DND-41 (cell line): Measurements from ENCODE around the gene CCT7.

Source experiments
- ATAC-seq: fragments of 200-7000 bp; cut with Tn5 transposase; 3 replicates; pipeline ENCODE4 v1.9.1; 2021; ENCODE audit warnings: low read depth; ENCODE audit not compliant: insufficient read depth
- DNase-seq: peaks from one replicate; pipeline ENCODE4 v3.0.0-alpha.2; 2020
- H2AFZ ChIP-seq: 2 replicates; pipeline ENCODE4 v1.6.0; 2012; ENCODE audit warnings: low read depth, low read length
- H3K27ac ChIP-seq: 2 replicates; pipeline ENCODE4 v1.5.1; 2012; ENCODE audit warnings: low read length, inconsistent platforms
- H3K27me3 ChIP-seq: fragments of 200-600 bp; sonication (generic); 2 replicates; pipeline ENCODE4 v1.6.0; 2012; ENCODE audit warnings: low read length, mild to moderate bottlenecking, inconsistent platforms; ENCODE audit not compliant: insufficient read depth, poor library complexity
- H3K36me3 ChIP-seq: 2 replicates; pipeline ENCODE4 v1.5.1; 2012; ENCODE audit warnings: low read length, inconsistent platforms; ENCODE audit not compliant: insufficient read depth
- H3K4me1 ChIP-seq: 2 replicates; pipeline ENCODE4 v1.5.1; 2012; ENCODE audit warnings: mild to moderate bottlenecking, low read length; ENCODE audit not compliant: insufficient read depth
- H3K4me2 ChIP-seq: 2 replicates; pipeline ENCODE4 v1.6.0; 2012; ENCODE audit warnings: mild to moderate bottlenecking, moderate library complexity, low read length, inconsistent platforms; ENCODE audit not compliant: insufficient read depth
- H3K4me3 ChIP-seq, 2 experiments: fragments of 200-600 bp in 1 of 2; shearing (Covaris generic) in 1 of 2; 2 replicates each; pipeline ENCODE4 v1.5.1; 2012 to 2016; ENCODE audit warnings: inconsistent platforms in 2 of 2, low read length in 2 of 2, mild to moderate bottlenecking in 2 of 2, low read depth in 1 of 2, moderate library complexity in 1 of 2
- H3K79me2 ChIP-seq: 2 replicates; pipeline ENCODE4 v1.6.0; 2012; ENCODE audit warnings: low read length, inconsistent platforms; ENCODE audit not compliant: insufficient read depth
- H3K9ac ChIP-seq: 2 replicates; pipeline ENCODE4 v1.6.0; 2012; ENCODE audit warnings: low read depth, mild to moderate bottlenecking, inconsistent platforms, low read length, moderate library complexity
- H3K9me3 ChIP-seq: 2 replicates; pipeline ENCODE4 v1.5.1; 2012; ENCODE audit warnings: low read length, moderate library complexity, mild to moderate bottlenecking, inconsistent platforms; ENCODE audit not compliant: insufficient read depth, severe bottlenecking
- H4K20me1 ChIP-seq: 2 replicates; pipeline ENCODE4 v1.6.0; 2012; ENCODE audit warnings: low read length; ENCODE audit not compliant: insufficient read depth
- EZH2 ChIP-seq: IDR thresholded peaks from 3 replicates; pipeline ENCODE4 v1.6.1; 2012; ENCODE audit warnings: borderline replicate concordance, low read depth, mild to moderate bottlenecking, moderate library complexity, low read length, inconsistent platforms; ENCODE audit not compliant: severe bottlenecking
- TF ChIP-seq, protein P1 (sequence below): IDR thresholded peaks from 2 replicates; pipeline ENCODE4 v1.5.1; 2012; ENCODE audit warnings: borderline replicate concordance, low read length, moderate library complexity, mild to moderate bottlenecking; ENCODE audit not compliant: poor library complexity, severe bottlenecking; ENCODE audit errors: extremely low read depth

The CCT7 gene

DNA sequence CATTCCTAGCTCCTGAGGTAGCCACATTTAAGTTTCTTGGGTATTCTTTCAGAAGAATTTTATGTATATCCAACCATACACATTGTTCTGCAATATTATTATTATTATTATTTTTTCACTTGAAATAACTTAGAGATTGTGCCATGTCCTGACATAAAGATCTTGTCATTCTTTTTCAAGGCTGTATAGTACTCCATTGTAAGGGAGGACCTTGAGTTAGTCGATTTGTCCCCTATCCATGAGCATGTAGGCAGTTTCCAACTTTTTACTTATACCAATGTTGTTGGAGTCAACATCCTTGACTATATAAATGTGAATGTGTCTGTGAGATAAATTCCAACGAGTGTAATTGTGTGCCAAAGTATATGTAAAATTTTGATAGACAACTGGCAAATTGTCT is 60.1 kb downstream of the CCT7 start:
- Histone ChIP-seq H3K27ac (no peak overlapping the region), H3K27me3 (peaks cover 13% of the 10 kb centered on the region), H3K36me3 (no peaks in the 10 kb centered on the region), H3K4me2 (no peak overlapping the region), H2AFZ (no peak overlapping the region), H3K9me3 (no peaks in the 10 kb centered on the region), H4K20me1 (no peaks in the 10 kb centered on the region), H3K4me1 (no peaks in the 10 kb centered on the region), H3K9ac (no peak overlapping the region), H3K79me2 (no peaks in the 10 kb centered on the region), H3K4me3 (no peak overlapping the region)
- TF ChIP-seq EZH2, result no peak
- TF ChIP-seq, protein P1, sequence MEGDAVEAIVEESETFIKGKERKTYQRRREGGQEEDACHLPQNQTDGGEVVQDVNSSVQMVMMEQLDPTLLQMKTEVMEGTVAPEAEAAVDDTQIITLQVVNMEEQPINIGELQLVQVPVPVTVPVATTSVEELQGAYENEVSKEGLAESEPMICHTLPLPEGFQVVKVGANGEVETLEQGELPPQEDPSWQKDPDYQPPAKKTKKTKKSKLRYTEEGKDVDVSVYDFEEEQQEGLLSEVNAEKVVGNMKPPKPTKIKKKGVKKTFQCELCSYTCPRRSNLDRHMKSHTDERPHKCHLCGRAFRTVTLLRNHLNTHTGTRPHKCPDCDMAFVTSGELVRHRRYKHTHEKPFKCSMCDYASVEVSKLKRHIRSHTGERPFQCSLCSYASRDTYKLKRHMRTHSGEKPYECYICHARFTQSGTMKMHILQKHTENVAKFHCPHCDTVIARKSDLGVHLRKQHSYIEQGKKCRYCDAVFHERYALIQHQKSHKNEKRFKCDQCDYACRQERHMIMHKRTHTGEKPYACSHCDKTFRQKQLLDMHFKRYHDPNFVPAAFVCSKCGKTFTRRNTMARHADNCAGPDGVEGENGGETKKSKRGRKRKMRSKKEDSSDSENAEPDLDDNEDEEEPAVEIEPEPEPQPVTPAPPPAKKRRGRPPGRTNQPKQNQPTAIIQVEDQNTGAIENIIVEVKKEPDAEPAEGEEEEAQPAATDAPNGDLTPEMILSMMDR, result no peak
- no peak for DNase-seq
- ATAC-seq, result no peak

DNA sequence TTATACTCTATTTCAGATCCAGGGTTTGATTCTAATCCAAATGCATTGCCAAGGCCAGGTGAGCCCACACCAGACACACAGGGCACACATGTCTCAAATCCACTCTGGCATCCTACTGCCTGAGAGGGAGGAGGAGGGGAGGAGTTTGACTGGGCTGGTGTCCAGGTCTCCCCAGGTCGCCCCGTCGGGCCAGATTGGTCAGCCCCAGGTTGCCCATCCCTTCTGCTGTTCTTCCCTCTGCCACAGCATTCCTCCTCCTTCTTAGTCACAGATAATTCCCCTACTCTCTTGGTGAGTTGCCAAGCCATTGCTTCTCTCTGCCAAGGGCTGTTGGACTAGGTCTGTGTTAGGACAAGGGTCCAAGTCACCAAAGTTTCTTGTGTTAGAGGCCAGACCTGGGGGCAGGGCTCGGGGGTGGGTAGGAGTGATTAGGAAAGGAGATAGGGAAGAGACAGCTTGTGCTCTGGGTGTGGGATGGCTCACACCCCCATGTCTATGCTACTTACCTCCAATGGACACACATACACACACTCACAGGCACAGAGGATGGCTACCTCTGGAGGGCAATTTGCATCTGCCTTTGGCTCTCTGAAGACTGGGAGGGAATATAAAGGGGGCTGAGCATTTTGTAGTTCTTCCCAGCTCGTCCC is 61.8 kb downstream of the CCT7 start:
- H2AFZ ChIP-seq, result no peak overlapping the region
- ATAC-seq, result no peak
- H4K20me1 ChIP-seq, result no peaks in the 10 kb centered on the region
- no peaks in the 10 kb centered on the region for H3K36me3 ChIP-seq
- peaks cover 13% of the 10 kb centered on the region for H3K27me3 ChIP-seq
- no peak overlapping the region for H3K27ac ChIP-seq
- H3K4me2 ChIP-seq, result no peak overlapping the region
- no peaks in the 10 kb centered on the region for H3K9me3 ChIP-seq
- H3K4me1 ChIP-seq, result no peaks in the 10 kb centered on the region
- DNase-seq, result no peak
- no peak overlapping the region for H3K9ac ChIP-seq
- H3K4me3 ChIP-seq, result no peak overlapping the region
- TF ChIP-seq EZH2, result no peak
- TF ChIP-seq, protein P1, result no peak
- no peaks in the 10 kb centered on the region for H3K79me2 ChIP-seq

DNA sequence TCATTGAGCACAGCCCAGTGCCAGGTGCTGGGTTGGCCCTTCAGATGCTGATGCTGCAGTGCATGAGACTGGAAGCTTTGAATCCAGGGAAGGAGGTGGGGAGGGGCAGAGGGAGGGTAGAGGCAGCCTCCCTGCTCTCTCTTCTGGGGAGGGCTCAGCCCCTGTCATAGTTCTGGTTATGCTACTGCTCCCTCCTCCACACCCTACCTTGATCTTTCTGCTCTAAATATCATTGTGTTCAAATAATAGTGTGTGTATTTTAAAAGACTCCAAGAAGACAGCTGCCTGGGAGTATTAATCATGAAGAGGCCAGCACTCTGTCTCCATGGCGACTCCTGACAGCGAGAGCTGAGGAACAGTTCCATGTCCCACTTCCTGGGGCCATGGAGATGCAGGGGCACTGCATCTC is 63.0 kb downstream of the CCT7 start:
- H3K36me3 ChIP-seq, result no peaks in the 10 kb centered on the region
- no peaks in the 10 kb centered on the region for H3K79me2 ChIP-seq
- H3K9me3 ChIP-seq, result no peaks in the 10 kb centered on the region
- TF ChIP-seq, protein P1, result no peak
- TF ChIP-seq EZH2, result no peak
- no peak overlapping the region for H3K4me2 ChIP-seq
- no peaks in the 10 kb centered on the region for H4K20me1 ChIP-seq
- no peak overlapping the region for H3K27ac ChIP-seq
- no peak overlapping the region for H3K4me3 ChIP-seq
- peak; percentile 50; the same call in 2 of the 3 replicates for ATAC-seq
- H3K4me1 ChIP-seq, result no peaks in the 10 kb centered on the region
- peaks cover 13% of the 10 kb centered on the region for H3K27me3 ChIP-seq
- no peak overlapping the region for H2AFZ ChIP-seq
- no peak for DNase-seq
- H3K9ac ChIP-seq, result no peak overlapping the region

DNA sequence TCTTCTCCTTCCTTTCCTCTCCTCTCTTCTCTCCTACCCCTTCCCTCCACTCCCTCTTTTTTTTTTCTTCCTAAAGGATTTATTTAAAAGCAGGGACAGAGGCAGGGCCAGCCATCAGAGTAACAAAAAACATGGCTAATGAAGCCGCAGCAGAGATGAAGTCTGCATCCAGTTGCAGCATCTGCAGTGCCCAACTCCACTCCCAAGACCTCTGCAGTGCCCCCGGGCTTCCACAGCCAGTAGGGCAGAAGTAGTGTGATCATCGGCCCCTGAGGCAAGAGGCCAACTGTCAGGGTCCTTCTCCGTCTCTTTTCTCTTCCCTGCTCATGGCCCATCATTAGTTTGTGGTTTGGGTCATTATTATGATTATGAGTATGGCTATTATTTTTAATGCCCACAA is 63.5 kb downstream of the CCT7 start:
- no peak overlapping the region for H3K4me3 ChIP-seq
- TF ChIP-seq, protein P1, result no peak
- no peak for TF ChIP-seq EZH2
- ATAC-seq, result no peak
- no peaks in the 10 kb centered on the region for H3K9me3 ChIP-seq
- no peaks in the 10 kb centered on the region for H3K79me2 ChIP-seq
- no peaks in the 10 kb centered on the region for H4K20me1 ChIP-seq
- no peak overlapping the region for H3K4me2 ChIP-seq
- H3K36me3 ChIP-seq, result no peaks in the 10 kb centered on the region
- no peak overlapping the region for H2AFZ ChIP-seq
- no peaks in the 10 kb centered on the region for H3K4me1 ChIP-seq
- H3K27me3 ChIP-seq, result peaks cover 13% of the 10 kb centered on the region
- no peak overlapping the region for H3K9ac ChIP-seq
- no peak overlapping the region for H3K27ac ChIP-seq
- no peak for DNase-seq
